NCI-H2196 (cell line): ENCODE data around the gene ASCC1.
A peak's percentile ranks its signal among the peaks of the same experiment; 100 is the strongest.
"Not testable (repeated sequence)": the region's sequence is repeated elsewhere in the genome, so short reads cannot be mapped to it uniquely, and the experiment has no call there.

ENCODE experiments used
- DNase-seq: peaks from one replicate; lab custom pipeline; 2025; ENCODE audit not compliant: unreplicated experiment; lab: John Stamatoyannopoulos, UW

The ASCC1 gene

GRCh38 chr10:72249176-72249862, 33.2 kb upstream of the ASCC1 start:
- DNase-seq: not testable (repeated sequence)

GRCh38 chr10:72248468-72249151, 32.5 kb upstream of the ASCC1 start:
- no peak for DNase-seq

- DNase-seq: no peak
Observed at GRCh38 chr10:72245949-72246525, 30.0 kb upstream of the ASCC1 start.

- DNase-seq: no peak
Observed at GRCh38 chr10:72244573-72245038, 28.5 kb upstream of the ASCC1 start.

- no peak for DNase-seq
Observed at GRCh38 chr10:72243822-72244437, 27.9 kb upstream of the ASCC1 start.

- no peak for DNase-seq
Observed at GRCh38 chr10:72242675-72243074, 26.6 kb upstream of the ASCC1 start.

GRCh38 chr10:72241691-72242252, 25.7 kb upstream of the ASCC1 start:
- no peak for DNase-seq

GRCh38 chr10:72240371-72240770, 24.3 kb upstream of the ASCC1 start:
- DNase-seq: no peak

GRCh38 chr10:72239409-72239808, 23.3 kb upstream of the ASCC1 start:
- DNase-seq: no peak

- no peak for DNase-seq
Observed at GRCh38 chr10:72238392-72239175, 22.5 kb upstream of the ASCC1 start.

- DNase-seq: no peak
Observed at GRCh38 chr10:72235544-72236279, 19.6 kb upstream of the ASCC1 start.

GRCh38 chr10:72234560-72235095, 18.6 kb upstream of the ASCC1 start:
- DNase-seq: peak; percentile 44

GRCh38 chr10:72233621-72234020, 17.5 kb upstream of the ASCC1 start:
- no peak for DNase-seq

- DNase-seq: no peak
Observed at GRCh38 chr10:72229261-72230251, 13.5 kb upstream of the ASCC1 start.

- DNase-seq: peak; percentile 42
Observed at GRCh38 chr10:72228318-72228751, 12.3 kb upstream of the ASCC1 start.

- DNase-seq: no peak
Observed at GRCh38 chr10:72227826-72228225, 11.8 kb upstream of the ASCC1 start.

- no peak for DNase-seq
Observed at GRCh38 chr10:72226418-72227027, 10.4 kb upstream of the ASCC1 start.

- not testable (repeated sequence) for DNase-seq
Observed at GRCh38 chr10:72224191-72224590, 8.1 kb upstream of the ASCC1 start.
